NT2/D1 (cell line): ENCODE measurements around the gene NPLOC4.

ENCODE experiments used
- SUZ12 ChIP-seq: IDR thresholded peaks from 2 replicates; pipeline ENCODE4 v1.6.1; 2011; ENCODE audit not compliant: insufficient read length, insufficient read depth; ENCODE audit errors: extremely low read depth
- ZNF274 ChIP-seq: IDR thresholded peaks from 2 replicates; pipeline ENCODE4 v1.6.1; 2011; ENCODE audit warnings: mild to moderate bottlenecking, low read depth, low read length

GRCh38 chr17:81648013-81648706, 11.2 kb upstream of the NPLOC4 start:
- TF ChIP-seq ZNF274, result no peak
- no peak for TF ChIP-seq SUZ12
